H9 (cell line): ENCODE data around the gene HAUS1. TPM values are rescaled to one million over a fixed set of nuclear protein-coding genes. Genes with fewer than 3 reads are reported as not detected.

Source experiments
- DNase-seq: peaks from one replicate; pipeline ENCODE4 v3.0.0-alpha.2; 2017
- H2AFZ ChIP-seq: one replicate; pipeline ENCODE4 v1.6.1; 2013; ENCODE audit warnings: mild to moderate bottlenecking, low read length, control low read depth, moderate library complexity
- H2AK5ac ChIP-seq: 2 replicates; pipeline ENCODE4 v1.6.1; 2013; ENCODE audit warnings: low read length, control low read depth, mixed read lengths; ENCODE audit not compliant: insufficient read length
- H2BK120ac ChIP-seq: one replicate; pipeline ENCODE4 v1.6.1; 2013; ENCODE audit warnings: low read depth, mild to moderate bottlenecking, low read length, control low read depth, inconsistent platforms; ENCODE audit not compliant: poor library complexity, severe bottlenecking
- H2BK12ac ChIP-seq: 2 replicates; pipeline ENCODE4 v1.6.1; 2013; ENCODE audit warnings: low read length, control low read depth, mixed read lengths, low read depth; ENCODE audit not compliant: insufficient read length
- H2BK15ac ChIP-seq: 2 replicates; pipeline ENCODE4 v1.6.1; 2013; ENCODE audit warnings: low read depth, low read length, control low read depth
- H2BK20ac ChIP-seq: one replicate; pipeline ENCODE4 v1.6.1; 2013; ENCODE audit warnings: low read depth, mild to moderate bottlenecking, low read length, control low read depth, inconsistent platforms; ENCODE audit not compliant: poor library complexity, severe bottlenecking
- H2BK5ac ChIP-seq: 2 replicates; pipeline ENCODE4 v1.6.1; 2013; ENCODE audit warnings: low read length, control low read depth, mixed read lengths; ENCODE audit not compliant: insufficient read length
- H3K14ac ChIP-seq: 2 replicates; pipeline ENCODE4 v1.6.1; 2013; ENCODE audit warnings: low read length, control low read depth; ENCODE audit not compliant: insufficient read depth
- H3K18ac ChIP-seq: 2 replicates; pipeline ENCODE4 v1.6.1; 2013; ENCODE audit warnings: low read depth, mild to moderate bottlenecking, mixed read lengths, low read length, control low read depth; ENCODE audit not compliant: insufficient read length
- H3K23ac ChIP-seq: 2 replicates; pipeline ENCODE4 v1.6.1; 2013; ENCODE audit warnings: low read length, control low read depth, mixed read lengths, low read depth; ENCODE audit not compliant: insufficient read length
- H3K23me2 ChIP-seq: 2 replicates; pipeline ENCODE4 v1.6.1; 2013; ENCODE audit warnings: low read depth, mild to moderate bottlenecking, mixed read lengths, low read length, control low read depth; ENCODE audit not compliant: insufficient read length, poor library complexity, severe bottlenecking
- H3K27ac ChIP-seq: 2 replicates; pipeline ENCODE4 v1.5.1; 2013; ENCODE audit warnings: low read length, control low read depth, mixed read lengths, low read depth; ENCODE audit not compliant: insufficient read length
- H3K27me3 ChIP-seq: 2 replicates; pipeline ENCODE4 v1.6.1; 2013; ENCODE audit warnings: low read length, control low read depth, inconsistent platforms; ENCODE audit not compliant: insufficient read depth
- H3K4ac ChIP-seq: 2 replicates; pipeline ENCODE4 v1.6.1; 2013; ENCODE audit warnings: low read depth, mild to moderate bottlenecking, control low read depth, inconsistent platforms, low read length, moderate library complexity
- H3K4me1 ChIP-seq: 2 replicates; pipeline ENCODE4 v1.6.1; 2013; ENCODE audit warnings: low read length, control low read depth, inconsistent platforms; ENCODE audit not compliant: insufficient read depth
- H3K4me2 ChIP-seq: 2 replicates; pipeline ENCODE4 v1.6.1; 2013; ENCODE audit warnings: low read length, control low read depth, mixed read lengths; ENCODE audit not compliant: insufficient read length, insufficient read depth
- H3K56ac ChIP-seq: 2 replicates; pipeline ENCODE4 v1.6.1; 2013; ENCODE audit warnings: low read depth, mild to moderate bottlenecking, mixed read lengths, low read length, control low read depth; ENCODE audit not compliant: insufficient read length
- H3K79me1 ChIP-seq: 2 replicates; pipeline ENCODE4 v1.6.1; 2013; ENCODE audit warnings: low read depth, mild to moderate bottlenecking, moderate library complexity, low read length, control low read depth, inconsistent platforms; ENCODE audit not compliant: insufficient read depth, poor library complexity, severe bottlenecking
- H3K79me2 ChIP-seq: 2 replicates; pipeline ENCODE4 v1.6.1; 2013; ENCODE audit warnings: low read length, control low read depth, inconsistent platforms; ENCODE audit not compliant: insufficient read depth
- H3K9ac ChIP-seq: 2 replicates; pipeline ENCODE4 v1.6.1; 2013; ENCODE audit warnings: low read length, control low read depth, mixed read lengths; ENCODE audit not compliant: insufficient read length; ENCODE audit errors: extremely low read depth
- H3K9me3 ChIP-seq: one replicate; pipeline ENCODE4 v1.6.1; 2013; ENCODE audit warnings: low read depth, low read length, inconsistent platforms; ENCODE audit not compliant: control insufficient read depth
- H3T11ph ChIP-seq: one replicate; pipeline ENCODE4 v1.6.1; 2013; ENCODE audit warnings: mild to moderate bottlenecking, low read length, control low read depth, inconsistent platforms
- H4K20me1 ChIP-seq: one replicate; pipeline ENCODE4 v1.6.1; 2013; ENCODE audit not compliant: control insufficient read depth, insufficient read length, insufficient read depth
- H4K5ac ChIP-seq: 2 replicates; pipeline ENCODE4 v1.6.1; 2013; ENCODE audit warnings: low read depth, mild to moderate bottlenecking, mixed read lengths, low read length, control low read depth; ENCODE audit not compliant: insufficient read length
- H4K8ac ChIP-seq: replicated peaks from 2 replicates; pipeline ENCODE4 v1.6.1; 2013; ENCODE audit warnings: low read length, control low read depth, mixed read lengths, low read depth; ENCODE audit not compliant: insufficient read length
- H4K91ac ChIP-seq: 2 replicates; pipeline ENCODE4 v1.6.1; 2013; ENCODE audit warnings: low read depth, mild to moderate bottlenecking, moderate library complexity, mixed read lengths, low read length, control low read depth; ENCODE audit not compliant: insufficient read length
- H3K27ac Mint-ChIP-seq, 3 experiments: 2 replicates in 2 of 3; 3 replicates in 1 of 3; pipeline ENCODE4 v1.8.0; 2020 to 2021; ENCODE audit warnings: mixed read lengths in 3 of 3, mild to moderate bottlenecking in 1 of 3, moderate library complexity in 1 of 3
- H3K27me3 Mint-ChIP-seq: 2 replicates; pipeline ENCODE4 v1.8.0; 2021; ENCODE audit warnings: low read depth, mild to moderate bottlenecking, moderate library complexity, mixed read lengths
- H3K36me3 Mint-ChIP-seq, 3 experiments: 2 replicates in 2 of 3; 3 replicates in 1 of 3; pipeline ENCODE4 v1.8.0; 2020 to 2021; ENCODE audit warnings: low read depth in 3 of 3, mixed read lengths in 3 of 3; ENCODE audit not compliant: insufficient read depth in 1 of 3
- H3K4me1 Mint-ChIP-seq, 2 experiments: 2 replicates each; pipeline ENCODE4 v1.8.0; 2020; ENCODE audit warnings: mixed read lengths in 2 of 2
- H3K4me3 Mint-ChIP-seq, 2 experiments: 2 replicates in 1 of 2; 3 replicates in 1 of 2; pipeline ENCODE4 v1.8.0; 2020 to 2021; ENCODE audit warnings: mild to moderate bottlenecking in 2 of 2, mixed read lengths in 2 of 2, moderate library complexity in 1 of 2
- H3K9me3 Mint-ChIP-seq, 2 experiments: 2 replicates in 1 of 2; 3 replicates in 1 of 2; pipeline ENCODE4 v1.8.0; 2020; ENCODE audit warnings: mild to moderate bottlenecking in 2 of 2, mixed read lengths in 2 of 2, moderate library complexity in 1 of 2
- CTCF ChIP-seq: fragments of 200-600 bp; sonication (generic); conservative IDR thresholded peaks from 3 replicates; pipeline ENCODE4 v1.8.0; 2021; ENCODE audit warnings: antibody characterized with exemption, mild to moderate bottlenecking
- WGBS: extraction: QIAGEN DNeasy Blood & Tissue Kit; methylation state at CpG from one replicate; pipeline ENCODE4 v1.1.7; 2013; ENCODE audit warnings: missing lambda C conversion rate, low lambda C conversion rate, mixed read lengths; ENCODE audit not compliant: insufficient read length; ENCODE audit errors: extremely low coverage; 5-methylcytosine and 5-hydroxymethylcytosine counted together
- total RNA-seq: library from RNA; stranded (reverse); gene quantifications from 2 replicates; pipeline ENCODE4 v1.2.1, GENCODE V29; 2021

Gene HAUS1
- total RNA-seq, 1 experiment from 2014 or later: 87.0 TPM

- no peak for TF ChIP-seq CTCF
- no CpG with 5 or more reads among the region's 6 CpGs for WGBS
- no peak overlapping the region for H3K9ac ChIP-seq
Measured at GRCh38 chr18:46054956-46055837, 49.0 kb upstream of the HAUS1 start.

More at GRCh38 chr18:46054956-46055837, 49.0 kb upstream of the HAUS1 start:
- H3K23ac ChIP-seq: no peak overlapping the region
- H2BK120ac ChIP-seq: no peak overlapping the region
- no peak overlapping the region for H4K8ac ChIP-seq
- H3K79me2 ChIP-seq: no peaks in the 10 kb centered on the region
- H2BK5ac ChIP-seq: no peak overlapping the region
- H3K27ac Mint-ChIP-seq: no peak overlapping the region
- no peaks in the 10 kb centered on the region for H3K36me3 Mint-ChIP-seq
- no peaks in the 10 kb centered on the region for H3K4me1 Mint-ChIP-seq
- no peak overlapping the region for H4K91ac ChIP-seq
- no peaks in the 10 kb centered on the region for H3K23me2 ChIP-seq
- H3T11ph ChIP-seq: no peak overlapping the region
- H2BK12ac ChIP-seq: no peak overlapping the region
- no peak overlapping the region for H2AFZ ChIP-seq
- H3K4me2 ChIP-seq: no peak overlapping the region
- DNase-seq: no peak
- no peaks in the 10 kb centered on the region for H3K9me3 ChIP-seq
- H3K27me3 ChIP-seq: no peaks in the 10 kb centered on the region
- H3K18ac ChIP-seq: no peak overlapping the region
- no peak overlapping the region for H3K27ac ChIP-seq
- no peak overlapping the region for H2BK20ac ChIP-seq
- no peak overlapping the region for H3K4ac ChIP-seq
- no peak overlapping the region for H4K5ac ChIP-seq
- no peaks in the 10 kb centered on the region for H3K79me1 ChIP-seq
- H3K27me3 Mint-ChIP-seq: peaks cover 1% of the 10 kb centered on the region
- H3K14ac ChIP-seq: no peak overlapping the region
- H3K4me1 ChIP-seq: no peaks in the 10 kb centered on the region
- no peaks in the 10 kb centered on the region for H3K9me3 Mint-ChIP-seq
- H3K4me3 Mint-ChIP-seq: no peak overlapping the region
- H2BK15ac ChIP-seq: no peak overlapping the region
- H3K56ac ChIP-seq: no peak overlapping the region
- no peaks in the 10 kb centered on the region for H4K20me1 ChIP-seq
- H2AK5ac ChIP-seq: no peak overlapping the region
